Stimulated activated CD8-positive, alpha-beta memory T cell treated with anti-CD3 and anti-CD28 coated beads, Interleukin-4, amount 100 ng/mL, for 1 hour (primary cell): Measurements from ENCODE around the gene CMIP.

Experiments used
- DNase-seq, 2 donors: peaks; one replicate each; pipeline ENCODE4 v3.0.0-alpha.2; 2020; ENCODE audit warnings: low read depth in 2 of 2, low spot score in 1 of 2

The CMIP gene

DNA sequence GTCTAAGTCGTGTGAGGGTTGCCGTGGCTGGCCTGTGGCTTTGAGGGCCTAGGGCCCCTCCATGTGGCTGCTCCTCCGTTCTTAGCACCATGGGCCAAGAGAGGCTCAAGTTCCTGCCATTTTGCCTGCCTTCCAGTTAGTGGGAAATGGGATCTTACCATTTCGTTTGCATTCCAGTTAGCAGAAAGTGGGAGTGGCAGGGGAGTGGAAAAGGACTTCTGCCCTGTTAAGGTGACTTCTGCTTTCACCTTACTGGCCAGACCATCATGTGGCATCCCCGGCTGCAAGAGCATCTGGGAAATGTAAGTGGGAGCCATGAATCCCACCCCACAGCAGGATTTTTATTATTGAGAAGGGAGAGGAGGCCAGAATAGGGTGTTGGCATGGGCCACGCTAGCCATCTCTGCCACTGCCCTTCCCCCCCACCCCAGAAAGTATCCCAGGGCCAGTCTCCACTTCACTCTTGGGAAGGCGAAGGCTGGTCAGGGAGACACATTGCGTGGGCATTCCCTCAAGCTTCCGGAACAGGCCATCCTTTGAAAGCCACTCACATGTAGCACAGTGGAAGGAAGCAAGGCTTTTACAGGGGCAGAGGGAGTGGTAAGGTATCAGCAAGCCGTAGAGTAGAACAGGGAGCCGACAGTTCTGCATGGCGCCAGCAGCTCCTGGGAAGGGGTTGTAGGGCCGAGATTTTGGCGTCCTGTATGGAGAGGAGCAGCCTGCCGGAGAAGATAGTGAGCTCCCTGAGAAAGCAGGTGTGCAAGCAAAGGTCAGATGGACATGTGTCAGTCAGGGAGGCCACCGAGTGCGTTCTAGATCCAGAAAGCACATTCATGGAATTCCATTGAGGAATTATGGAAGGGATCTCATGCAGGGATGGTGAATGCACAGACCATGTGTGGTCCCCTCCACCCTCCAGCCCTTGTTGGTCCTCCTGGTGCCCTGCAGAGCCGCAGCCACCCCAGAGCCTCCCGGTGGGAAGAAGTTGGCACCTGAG is 33.4 kb downstream of the CMIP start:
- no peak for DNase-seq

DNA sequence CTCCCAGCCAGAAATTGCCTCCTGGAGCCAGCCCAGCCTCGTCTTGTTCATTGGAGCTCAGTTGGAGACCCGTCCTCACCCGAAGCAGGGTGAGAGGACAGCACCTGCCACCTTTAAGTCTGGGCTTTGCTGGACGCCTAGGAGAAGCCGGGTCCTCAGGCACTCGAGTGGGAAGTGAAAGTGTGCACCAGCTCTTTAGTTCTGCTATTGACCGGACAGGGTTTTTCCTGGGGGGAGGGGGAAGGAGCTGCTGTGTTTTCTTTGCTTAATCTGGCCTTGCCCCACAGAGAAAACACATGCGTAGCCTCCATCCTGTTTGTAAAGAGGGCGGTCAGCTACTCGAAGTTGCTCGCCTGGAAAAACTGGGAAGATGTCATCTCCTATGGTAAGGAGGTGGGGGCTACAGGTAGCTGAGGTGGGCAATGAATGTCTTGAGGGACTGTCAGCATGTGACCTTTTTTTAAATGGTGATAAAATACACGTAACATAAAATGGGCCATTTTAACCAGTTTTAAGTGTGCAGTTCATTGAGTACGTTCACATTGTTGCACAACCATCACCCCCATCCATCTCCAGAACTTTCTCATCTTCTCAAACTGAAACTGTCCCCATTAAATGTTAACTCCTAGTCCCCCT is 34.4 kb downstream of the CMIP start:
- no peak for DNase-seq

DNA sequence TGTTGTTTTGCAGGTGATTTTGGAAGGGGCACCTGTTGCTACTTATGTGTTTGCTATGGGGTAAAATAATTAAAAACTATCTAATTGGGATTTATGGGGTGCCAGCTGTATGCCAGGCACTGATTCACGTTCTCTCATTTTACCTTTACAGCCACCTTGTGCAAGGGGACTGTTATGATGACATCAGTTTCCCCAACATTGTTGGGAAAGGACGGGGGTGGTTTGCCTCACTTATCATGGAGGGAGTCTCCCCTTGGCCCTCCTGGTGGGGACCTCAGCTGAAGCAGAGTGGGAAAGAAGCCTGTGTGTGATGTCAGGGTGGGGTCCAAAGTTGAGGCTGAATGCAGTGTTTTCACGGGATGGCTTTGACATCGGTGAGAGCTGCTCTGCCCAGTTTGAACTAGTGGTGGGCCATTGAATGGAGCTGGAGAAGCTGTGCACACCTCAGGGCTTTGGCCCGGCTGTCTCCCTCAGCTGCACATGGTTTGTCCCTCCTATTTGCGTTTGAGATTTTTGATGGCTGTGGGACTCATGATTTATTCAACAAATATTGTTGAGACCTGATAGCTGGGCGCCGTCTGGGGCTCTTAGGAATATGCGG is 36.1 kb downstream of the CMIP start:
- DNase-seq = no peak

DNA sequence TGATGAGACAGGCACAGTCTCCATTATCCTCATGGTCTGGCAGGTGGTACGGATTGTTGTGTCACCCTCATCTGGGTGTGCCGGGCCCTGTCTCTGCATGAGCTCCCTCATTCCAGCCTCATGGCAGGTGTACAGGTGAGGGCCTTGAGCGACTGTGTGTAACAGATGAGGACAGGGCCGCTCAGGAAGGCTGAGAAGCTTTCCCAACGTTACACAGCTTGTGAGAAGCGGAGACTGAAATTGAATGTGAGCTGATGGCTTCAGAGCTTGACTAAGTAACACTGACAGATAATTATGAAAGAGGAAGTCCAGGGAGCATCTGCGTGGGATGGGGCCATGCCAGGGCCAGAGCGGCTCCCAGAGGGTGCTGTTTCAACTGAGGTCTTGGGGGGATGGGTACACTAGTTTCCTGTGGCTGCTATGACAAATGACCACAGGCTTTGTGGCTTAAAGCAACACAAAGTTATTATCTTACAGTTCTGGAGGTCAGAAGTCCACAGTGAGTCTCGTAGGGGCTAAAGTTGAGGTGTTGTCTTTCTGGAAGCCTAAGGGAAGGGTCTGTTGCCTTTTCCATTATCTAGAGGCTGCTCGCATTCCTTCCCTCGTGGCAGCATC is 36.7 kb downstream of the CMIP start:
- DNase-seq = no peak

DNA sequence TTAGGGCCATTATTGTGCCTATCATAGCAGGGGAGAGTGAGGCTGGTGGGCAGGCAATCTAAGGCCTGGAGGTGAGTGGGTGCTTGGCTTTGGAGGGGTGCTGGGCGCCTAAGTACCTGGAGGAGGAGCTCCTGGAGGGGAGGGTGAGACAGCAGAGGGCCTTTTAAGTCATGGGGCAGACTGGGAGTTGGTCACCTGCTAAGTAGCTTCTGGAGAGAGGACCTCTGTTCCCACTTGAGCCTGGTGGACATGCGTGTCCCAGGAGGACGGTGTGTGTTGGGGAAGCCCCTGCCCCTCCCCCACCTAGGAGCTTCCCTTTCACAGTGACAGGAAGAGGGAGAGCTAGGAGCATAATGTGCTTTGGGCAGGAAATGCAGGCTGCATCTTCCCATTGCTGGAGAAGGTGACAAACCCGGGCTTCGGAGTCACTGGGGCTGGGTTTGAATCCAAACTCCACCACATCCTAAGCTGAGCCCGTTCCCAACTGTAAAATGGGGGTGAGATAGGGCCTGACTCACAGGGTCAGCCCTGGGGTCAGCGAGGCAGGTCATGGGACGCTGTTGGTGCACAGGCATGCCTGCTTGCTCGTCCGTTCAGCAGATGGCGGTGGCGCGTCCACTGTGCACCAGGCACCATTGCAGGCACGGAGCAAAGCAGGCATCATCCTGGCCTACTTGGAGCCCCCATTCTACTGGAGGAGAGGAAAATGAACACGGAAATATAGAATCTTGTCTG is 37.9 kb downstream of the CMIP start:
- DNase-seq = no peak

DNA sequence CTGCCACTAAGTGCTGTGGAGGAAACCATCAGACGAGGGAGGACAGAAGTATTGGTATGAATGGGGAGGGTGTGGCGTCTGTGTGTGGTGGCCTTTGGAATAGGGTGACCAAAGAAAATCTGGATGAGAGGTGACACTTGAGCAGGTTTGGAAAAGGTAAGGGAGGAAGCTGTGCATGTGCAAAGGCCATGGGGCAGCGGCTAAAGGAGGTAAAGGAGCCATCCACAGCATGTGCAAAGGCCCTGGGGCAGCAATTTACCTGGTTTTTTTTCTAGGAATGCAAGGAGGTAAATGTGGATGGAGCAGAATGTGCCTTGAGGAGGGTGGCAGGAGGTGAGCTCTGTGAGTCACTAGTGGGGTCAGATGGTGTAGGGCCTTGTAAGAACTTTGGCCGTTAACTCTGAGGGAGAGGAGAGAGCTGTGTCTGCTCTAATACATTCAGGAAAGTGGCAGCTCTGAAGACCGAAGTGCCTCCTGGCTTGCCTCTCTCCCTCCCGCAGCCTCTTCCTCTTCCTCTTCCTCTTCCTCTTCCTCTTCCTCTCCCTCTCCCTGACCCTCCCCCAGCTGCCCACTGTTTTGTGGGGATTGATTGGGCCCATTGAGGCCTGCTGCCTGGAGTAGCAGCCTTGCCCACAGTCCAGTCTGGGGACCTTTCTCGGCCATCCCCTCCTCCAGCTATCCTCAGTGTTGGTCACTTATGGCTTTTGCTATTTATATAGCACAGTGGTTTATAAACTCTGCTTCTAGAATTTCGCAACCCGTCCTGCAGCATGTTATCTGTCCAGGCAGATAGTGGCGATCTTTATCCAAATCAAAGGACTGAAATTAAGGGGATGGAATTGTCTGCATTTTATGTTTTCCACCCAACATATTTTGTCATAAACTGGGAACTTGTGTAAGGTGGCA is 38.7 kb downstream of the CMIP start:
- no peak for DNase-seq

DNA sequence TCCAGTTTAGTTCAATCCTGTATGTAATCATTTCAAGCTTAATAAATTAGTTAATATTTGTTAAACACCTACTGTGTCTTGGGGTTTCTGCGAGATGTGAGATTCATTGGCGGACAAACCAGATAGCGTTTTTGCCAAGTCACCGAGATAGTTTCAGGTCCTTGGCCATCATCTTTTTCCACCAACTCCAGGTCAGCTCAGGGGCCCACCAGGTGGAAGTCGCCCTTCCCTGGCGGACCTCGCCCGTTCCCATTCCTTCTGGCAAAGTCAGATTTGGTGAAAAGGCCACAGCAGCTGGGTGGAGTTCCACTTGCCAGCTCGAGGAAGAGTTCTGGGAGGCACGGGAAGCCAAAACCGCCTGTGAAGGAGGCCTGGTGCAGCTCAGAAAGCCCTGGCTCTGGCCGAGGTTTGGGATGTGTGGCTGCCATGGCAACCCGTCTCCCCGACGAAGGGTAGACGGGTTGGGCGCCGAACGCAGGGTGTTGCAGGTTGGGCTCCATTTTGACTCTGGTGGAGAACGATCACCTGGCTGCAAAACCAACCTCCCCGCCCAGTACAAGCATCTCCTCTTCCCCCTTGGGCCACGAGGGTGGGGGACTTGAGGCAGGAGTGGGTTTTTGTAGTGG is 39.5 kb downstream of the CMIP start:
- no peak for DNase-seq

DNA sequence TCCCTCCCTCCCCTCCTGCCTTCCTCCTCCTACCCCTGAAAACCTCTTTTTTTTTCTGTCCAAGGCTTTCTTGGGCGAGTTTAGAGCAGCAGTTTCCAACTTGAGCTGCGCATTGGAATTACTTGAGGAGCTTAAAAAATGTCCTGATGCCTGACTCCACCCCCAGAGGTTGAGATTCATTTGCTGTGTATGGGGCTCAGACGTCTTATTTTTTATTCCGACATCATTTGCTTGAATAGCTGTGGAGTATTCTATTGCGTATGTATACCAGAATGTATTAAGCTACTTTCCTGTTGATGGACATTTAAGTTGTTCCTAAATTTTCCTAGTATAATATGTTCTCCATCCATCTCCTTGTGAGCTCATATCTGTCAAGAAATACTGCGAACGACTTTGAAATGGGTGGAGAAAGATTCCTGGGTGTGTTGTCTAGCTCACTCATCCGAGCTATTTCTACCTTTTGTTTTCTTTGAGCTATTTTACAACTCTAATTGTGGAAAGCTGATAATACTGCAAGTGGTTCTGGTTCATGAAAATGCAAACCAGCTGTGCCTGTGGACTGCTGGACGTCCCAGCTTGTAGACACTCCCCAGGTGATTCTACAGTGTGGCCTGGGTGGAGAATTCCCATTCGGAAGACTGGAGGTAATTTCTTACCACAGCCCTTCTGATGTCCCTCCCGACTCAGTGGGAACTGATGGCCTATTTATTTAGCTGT is 40.5 kb downstream of the CMIP start:
- no peak for DNase-seq

DNA sequence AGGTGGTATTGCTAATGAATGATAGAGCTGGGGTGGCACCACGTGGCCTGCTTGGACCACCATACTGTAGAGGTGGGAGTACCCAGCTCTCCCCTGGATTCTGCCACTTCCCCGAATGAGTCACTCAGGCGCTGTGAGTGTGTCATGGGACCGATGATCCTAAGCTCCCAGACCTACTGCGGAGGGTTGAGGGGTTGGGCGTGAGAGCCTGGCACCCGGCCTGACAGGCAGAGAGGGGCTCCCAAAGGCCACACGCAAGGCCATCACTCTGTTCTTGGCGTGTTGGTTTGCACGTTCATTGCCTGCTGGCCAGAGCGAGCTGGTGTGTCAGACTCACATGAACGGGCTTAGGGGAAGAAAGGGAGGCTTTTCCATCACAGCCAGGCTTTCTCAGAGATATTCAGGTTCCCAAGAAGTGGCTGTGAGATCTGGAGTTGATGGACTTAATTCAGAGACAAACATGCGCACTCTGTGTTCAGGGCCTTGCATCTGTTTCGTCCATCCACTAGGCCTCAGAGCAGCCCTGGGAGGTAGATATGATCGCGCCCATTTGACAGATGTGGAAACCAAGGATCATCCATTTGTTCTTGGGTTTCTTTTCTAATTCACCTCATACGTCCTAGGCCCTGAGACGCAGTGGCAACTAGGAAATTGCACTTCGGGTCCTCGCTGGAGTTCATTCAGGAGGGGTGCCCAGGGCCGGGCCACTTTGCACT is 41.4 kb downstream of the CMIP start:
- no peak for DNase-seq

DNA sequence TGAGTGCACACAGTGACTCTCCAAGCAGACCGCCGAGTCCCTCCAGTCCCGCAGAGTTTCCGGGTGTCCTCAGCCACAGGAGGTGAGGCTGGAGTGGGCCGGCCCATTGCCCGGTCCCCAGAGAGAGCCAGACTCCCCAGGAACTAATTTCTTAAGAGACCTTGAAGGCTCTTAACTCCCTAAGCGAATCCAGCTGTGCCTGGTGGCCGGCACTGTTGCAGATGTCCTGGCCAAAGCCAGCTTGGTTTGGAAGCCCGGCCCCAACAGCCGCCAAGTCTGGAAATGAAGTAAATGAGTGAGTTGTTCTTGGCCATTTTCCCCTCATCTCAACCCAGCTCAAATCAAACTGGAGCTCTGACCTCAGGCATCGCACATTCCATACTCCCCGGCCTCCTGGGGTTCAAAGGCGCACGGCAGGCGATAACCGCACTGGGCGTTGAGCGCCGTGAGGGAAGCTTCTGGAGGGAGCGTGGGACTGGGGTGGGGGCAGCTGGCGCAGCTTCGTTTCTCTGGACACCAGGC is 42.0 kb downstream of the CMIP start:
- DNase-seq = no peak

DNA sequence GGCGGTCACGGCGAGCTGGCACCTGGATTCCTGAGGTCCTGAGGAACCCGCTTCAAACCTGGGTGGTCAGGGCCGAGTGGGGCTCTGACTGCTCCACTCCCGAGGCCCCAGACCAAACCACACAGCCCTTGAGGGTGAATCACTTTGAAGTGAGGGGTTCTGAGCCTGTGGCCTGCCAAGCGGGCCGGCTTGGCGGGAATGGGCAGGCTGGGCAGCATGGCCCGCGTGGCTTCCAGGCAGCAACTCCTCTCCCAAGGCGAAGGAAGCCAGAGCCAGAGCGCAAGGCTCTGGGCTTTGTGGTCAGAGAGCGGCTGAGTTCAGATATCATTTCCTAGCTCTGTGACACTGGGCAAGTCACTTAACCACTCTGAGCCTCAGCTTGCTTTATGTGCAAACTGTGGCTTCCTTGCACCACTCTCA is 42.7 kb downstream of the CMIP start:
- no peak for DNase-seq

DNA sequence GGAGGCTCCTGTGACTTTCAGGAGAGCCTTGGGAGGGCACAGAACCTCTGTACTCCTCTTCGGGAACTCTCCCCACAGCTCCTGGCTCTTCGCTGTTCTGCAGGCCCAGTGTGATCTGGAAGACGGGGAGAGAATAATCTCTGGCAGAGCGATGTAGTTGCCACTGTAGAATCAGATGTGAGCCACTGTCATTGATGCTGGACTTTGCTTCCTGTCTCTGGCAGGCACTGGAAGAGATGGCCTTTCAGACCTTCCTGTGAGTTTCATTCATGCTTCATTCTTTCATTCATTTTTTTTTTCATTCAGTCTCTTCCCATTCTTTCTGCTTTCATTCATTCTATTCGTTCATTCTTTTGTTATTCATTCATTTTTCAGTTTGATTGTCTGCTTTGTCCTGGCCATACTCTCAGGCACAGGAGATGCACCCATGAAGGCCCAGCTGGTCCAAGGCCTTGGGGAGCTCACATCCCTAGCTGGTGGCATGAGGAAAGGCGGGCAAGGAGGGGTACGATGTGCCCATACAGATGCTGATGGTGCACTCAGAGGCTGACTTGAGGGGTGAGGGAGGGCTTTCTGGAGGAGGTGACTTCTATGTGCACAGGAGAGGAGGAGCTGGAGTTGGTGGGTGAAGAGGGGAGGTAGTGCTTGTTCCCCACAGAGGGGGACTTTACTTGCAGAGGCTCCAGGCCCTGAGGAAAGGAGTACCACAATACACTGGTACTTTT is 44.2 kb downstream of the CMIP start:
- no peak for DNase-seq

DNA sequence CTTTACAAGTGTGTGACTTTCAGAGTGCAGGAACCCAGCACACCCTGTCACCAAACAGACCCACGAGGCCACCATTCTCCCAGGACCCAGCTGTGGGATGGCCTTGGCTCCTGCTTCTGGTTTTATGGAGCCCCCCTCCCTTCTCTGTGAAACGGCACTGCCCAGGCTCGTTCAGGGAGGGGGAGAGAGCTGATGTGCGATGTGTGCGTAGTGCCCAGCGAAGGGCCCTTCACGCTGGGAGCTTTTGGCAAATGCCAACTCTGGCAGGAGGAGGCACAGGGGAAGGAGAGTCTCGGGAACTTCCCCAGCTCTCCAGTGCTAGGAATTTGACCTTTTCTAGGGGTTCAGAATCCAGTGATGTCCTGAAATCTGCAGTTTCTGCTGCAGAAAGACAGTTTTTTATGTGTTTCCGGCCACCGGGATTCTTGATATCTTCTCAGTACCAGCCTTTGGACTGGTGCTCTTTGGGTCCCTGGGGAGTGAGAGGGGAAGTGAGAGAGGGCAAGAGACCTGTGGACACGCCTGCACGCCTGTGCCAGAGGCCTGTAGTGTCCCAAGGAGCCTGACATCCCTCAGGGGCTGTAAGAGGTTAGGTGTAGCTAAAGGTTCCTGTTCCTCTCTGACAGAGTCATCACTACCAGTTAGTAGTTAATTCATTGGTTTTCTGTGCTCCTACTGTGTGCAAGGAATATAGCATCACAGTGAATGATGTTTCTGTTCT is 45.1 kb downstream of the CMIP start:
- no peak for DNase-seq

DNA sequence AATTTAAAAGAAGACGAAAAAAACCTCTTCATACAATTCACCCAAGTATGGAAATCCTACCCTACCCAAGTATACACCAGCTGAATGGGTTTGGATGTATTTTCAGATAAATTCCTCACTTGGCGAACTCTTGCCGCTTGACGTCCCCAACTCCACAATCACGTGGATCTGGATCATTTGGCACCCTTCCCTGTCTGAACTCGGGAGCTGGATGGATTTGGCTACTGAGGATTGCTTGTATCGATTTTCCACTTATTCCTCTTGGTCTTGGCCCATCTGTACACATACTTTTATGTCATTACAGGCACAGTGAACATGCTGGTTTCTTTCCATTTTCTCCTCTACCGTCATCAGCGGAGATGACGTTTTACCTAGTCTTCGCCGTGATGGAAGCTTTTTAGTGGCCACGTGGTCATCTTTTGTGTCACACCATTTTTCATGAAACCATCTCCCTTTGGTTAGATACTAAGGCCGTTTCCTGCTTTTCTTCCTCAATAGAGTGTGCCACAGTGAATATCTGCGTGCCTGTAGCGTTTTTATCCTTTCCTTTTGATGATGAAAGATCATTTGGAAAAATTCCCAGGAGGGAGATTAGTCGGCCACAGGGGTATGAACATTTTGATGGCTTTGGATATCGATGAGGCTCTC is 47.1 kb downstream of the CMIP start:
- DNase-seq = no peak

DNA sequence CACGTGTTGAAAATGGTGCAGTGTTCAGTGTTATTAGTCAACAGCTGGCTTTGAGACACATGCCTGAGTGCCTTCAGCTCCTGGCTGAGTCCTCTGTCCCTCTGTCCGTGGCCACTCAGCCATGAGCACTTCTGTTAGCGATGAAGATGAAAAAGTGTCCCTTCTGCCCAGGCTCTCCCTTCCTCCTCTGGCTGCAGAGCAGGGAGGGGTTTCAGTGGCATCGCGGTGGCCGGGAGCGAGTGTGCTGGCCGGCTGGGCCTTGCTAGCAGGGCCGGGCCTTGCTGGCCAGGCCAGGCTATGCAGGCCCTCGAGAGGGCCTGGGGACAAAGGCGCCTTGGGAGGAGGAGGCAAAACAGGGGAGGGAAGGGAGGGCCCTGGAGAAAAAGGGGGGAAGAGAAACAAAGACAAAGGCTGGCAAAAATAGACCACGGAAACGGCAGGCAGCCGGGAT is 47.7 kb downstream of the CMIP start:
- no peak for DNase-seq
